Right atrium auricular region (tissue), 2 donors: ENCODE measurements around the gene APOBEC4. TPM values are rescaled to one million over a fixed set of nuclear protein-coding genes. Genes with fewer than 3 reads are reported as not detected.

Experiments used
- DNase-seq: peaks from one replicate; pipeline ENCODE4 v3.0.0-alpha.2; 2019; ENCODE audit warnings: low spot score
- H3K27ac ChIP-seq, 2 donors: fragments of 200-600 bp; sonication (generic); 1 replicate in 1 of 2; 2 replicates in 1 of 2; pipeline ENCODE4 v1.5.1; 2016 to 2019
- H3K27me3 ChIP-seq, 2 donors: fragments of 200-600 bp; sonication (generic); one replicate each; pipeline versions ENCODE4 v1.5.1 to v1.6.0; 2017 to 2019
- H3K36me3 ChIP-seq: fragments of 200-600 bp; sonication (generic); one replicate; pipeline ENCODE4 v1.5.1; 2016
- H3K4me1 ChIP-seq, 2 donors: fragments of 200-600 bp; sonication (generic); one replicate each; pipeline versions ENCODE4 v1.5.1 to v1.6.0; 2017 to 2019
- H3K4me3 ChIP-seq, 2 donors: fragments of 200-600 bp; sonication (generic); 1 replicate in 1 of 2; 2 replicates in 1 of 2; pipeline ENCODE4 v1.5.1; 2017 to 2019; ENCODE audit warnings: mild to moderate bottlenecking in 1 of 2, moderate library complexity in 1 of 2
- H3K9me3 ChIP-seq, 2 donors: fragments of 200-600 bp; sonication (generic); one replicate each; pipeline ENCODE4 v1.5.1; 2019
- CTCF ChIP-seq, 2 donors: fragments of 200-600 bp; sonication (generic); IDR thresholded peaks; one replicate each; pipeline ENCODE4 v1.5.1; 2019; ENCODE audit warnings: antibody characterized with exemption in 2 of 2
- total RNA-seq, 2 donors: library from RNA; depleted of rRNA; stranded (reverse); fragments of >200 nt; gene quantifications; one replicate each; pipeline ENCODE4 v1.1.0, GENCODE V29; 2016

The APOBEC4 gene
- total RNA-seq, 2 donors from 2014 or later: not detected

- Histone ChIP-seq H3K4me1 (peaks cover 0 to 10% of the 10 kb centered on the region in 2 donors), H3K4me3 (no peak overlapping the region), H3K27ac (no peak overlapping the region), H3K36me3 (no peaks in the 10 kb centered on the region), H3K9me3 (no peaks in the 10 kb centered on the region), H3K27me3 (no peaks in the 10 kb centered on the region)
- no peak for DNase-seq
- TF ChIP-seq CTCF (IDR thresholded peaks at IDR 0.05): no peak
Measured at GRCh38 chr1:183676586-183677189, 23.6 kb upstream of the APOBEC4 start.

GRCh38 chr1:183675883-183676585 is 22.9 kb upstream of the APOBEC4 start:
- no peaks in the 10 kb centered on the region for H3K36me3 ChIP-seq
- no peak overlapping the region for H3K4me3 ChIP-seq
- H3K27ac ChIP-seq: no peak overlapping the region
- DNase-seq: no peak
- peaks cover 0 to 10% of the 10 kb centered on the region in 2 donors for H3K4me1 ChIP-seq
- no peak for TF ChIP-seq CTCF (IDR thresholded peaks at IDR 0.05)
- H3K9me3 ChIP-seq: peaks cover 0 to 3% of the 10 kb centered on the region in 2 donors
- no peaks in the 10 kb centered on the region for H3K27me3 ChIP-seq

- peaks cover 0 to 10% of the 10 kb centered on the region in 2 donors for H3K4me1 ChIP-seq
- H3K27ac ChIP-seq: no peak overlapping the region
- DNase-seq: no peak
- no peaks in the 10 kb centered on the region for H3K27me3 ChIP-seq
- peaks cover 0 to 3% of the 10 kb centered on the region in 2 donors for H3K9me3 ChIP-seq
- no peak overlapping the region for H3K4me3 ChIP-seq
- TF ChIP-seq CTCF (IDR thresholded peaks at IDR 0.05): no peak
- no peaks in the 10 kb centered on the region for H3K36me3 ChIP-seq
Measured at GRCh38 chr1:183675381-183675780, 22.3 kb upstream of the APOBEC4 start.

GRCh38 chr1:183674886-183675285 is 21.8 kb upstream of the APOBEC4 start:
- H3K9me3 ChIP-seq: peaks cover 0 to 3% of the 10 kb centered on the region in 2 donors
- no peak overlapping the region for H3K4me3 ChIP-seq
- no peaks in the 10 kb centered on the region for H3K36me3 ChIP-seq
- TF ChIP-seq CTCF (IDR thresholded peaks at IDR 0.05): no peak
- DNase-seq: no peak
- H3K27ac ChIP-seq: no peak overlapping the region
- peaks cover 0 to 10% of the 10 kb centered on the region in 2 donors for H3K4me1 ChIP-seq
- no peaks in the 10 kb centered on the region for H3K27me3 ChIP-seq

GRCh38 chr1:183674339-183674738 is 21.2 kb upstream of the APOBEC4 start:
- H3K36me3 ChIP-seq: no peaks in the 10 kb centered on the region
- H3K27me3 ChIP-seq: no peaks in the 10 kb centered on the region
- no peak for DNase-seq
- TF ChIP-seq CTCF (IDR thresholded peaks at IDR 0.05): no peak
- H3K4me3 ChIP-seq: no peak overlapping the region
- no peak overlapping the region for H3K27ac ChIP-seq
- H3K4me1 ChIP-seq: peaks cover 0 to 10% of the 10 kb centered on the region in 2 donors
- peaks cover 0 to 3% of the 10 kb centered on the region in 2 donors for H3K9me3 ChIP-seq
